Endothelial cell of umbilical vein (primary cell): ENCODE results near the gene PTPN5. TPM values are rescaled to one million over a fixed set of nuclear protein-coding genes. Genes with fewer than 3 reads are reported as not detected.

Source experiments
- BruUV-seq: library from RNA; stranded (reverse); fragments of 400-500 nt; replicated peaks from 2 replicates; lab custom pipeline; 2021; lab: Mats Ljungman, UMichigan
- CTCF ChIA-PET: fragments of 300-600, 350-600 bp; sonication (Branson Sonifier 250); formaldehyde crosslinking; loops from one replicate; lab custom pipeline; 2021; ENCODE audit warnings: antibody characterized with exemption, inconsistent platforms; lab: Charles Lee
- POLR2A ChIA-PET: fragments of 300-600, 350-600 bp; sonication (Branson Sonifier 250); formaldehyde crosslinking; loops from one replicate; lab custom pipeline; 2021; ENCODE audit warnings: antibody characterized with exemption, inconsistent platforms; lab: Charles Lee
- DNase-seq: peaks from one replicate; pipeline ENCODE4 v3.0.0-alpha.2; 2011; ENCODE audit warnings: low read depth, low spot score
- FAIRE-seq: peaks from 2 replicates; lab custom pipeline; 2011; peaks lifted over from hg19 to GRCh38; lab: Jason Lieb, UNC
- H2AFZ ChIP-seq: 2 replicates; pipeline ENCODE4 v1.6.0; 2012; ENCODE audit warnings: low read depth, low read length, control low read depth, inconsistent platforms
- H3K27ac ChIP-seq: 2 replicates; pipeline ENCODE4 v1.5.1; 2011; ENCODE audit warnings: low read depth, mild to moderate bottlenecking, control low read depth, low read length, moderate library complexity; ENCODE audit not compliant: insufficient read depth
- H3K27me3 ChIP-seq, 2 experiments: 2 replicates each; pipeline versions ENCODE4 v1.6.0 to v1.6.1; 2011; ENCODE audit warnings: low read length in 2 of 2, mixed read lengths in 1 of 2; ENCODE audit not compliant: control insufficient read depth in 2 of 2, insufficient read depth in 2 of 2
- H3K36me3 ChIP-seq, 2 experiments: 2 replicates in 1 of 2; 3 replicates in 1 of 2; pipeline ENCODE4 v1.5.1; 2011; ENCODE audit warnings: low read length in 2 of 2, mild to moderate bottlenecking in 1 of 2, moderate library complexity in 1 of 2; ENCODE audit not compliant: control insufficient read depth in 2 of 2, insufficient read depth in 2 of 2; ENCODE audit errors: extremely low read depth in 1 of 2
- H3K4me1 ChIP-seq: 3 replicates; pipeline ENCODE4 v1.5.1; 2011; ENCODE audit warnings: mild to moderate bottlenecking, low read length; ENCODE audit not compliant: control insufficient read depth, insufficient read depth; ENCODE audit errors: extremely low read depth
- H3K4me2 ChIP-seq: 2 replicates; pipeline ENCODE4 v1.6.1; 2011; ENCODE audit warnings: low read length, control low read depth, mixed read lengths; ENCODE audit not compliant: insufficient read depth
- H3K4me3 ChIP-seq, 3 experiments: fragments of 200-600 bp in 1 of 3; sonication (generic), shearing (Covaris generic) in 1 of 3; replicated peaks in 1 of 3; 2 replicates each; pipeline ENCODE4 v1.5.1; 2011 to 2016; ENCODE audit warnings: control low read depth in 3 of 3, low read length in 3 of 3, mild to moderate bottlenecking in 2 of 3, inconsistent platforms in 1 of 3, low read depth in 1 of 3, moderate library complexity in 1 of 3; ENCODE audit not compliant: insufficient read depth in 1 of 3
- H3K79me2 ChIP-seq: 2 replicates; pipeline ENCODE4 v1.6.0; 2012; ENCODE audit warnings: low read length, inconsistent platforms; ENCODE audit not compliant: control insufficient read depth, insufficient read depth
- H3K9ac ChIP-seq: replicated peaks from 2 replicates; pipeline ENCODE3; 2011; ENCODE audit warnings: low read length, control low read depth; ENCODE audit not compliant: insufficient read depth; ENCODE audit errors: extremely low read depth
- H3K9me1 ChIP-seq: replicated peaks from 3 replicates; pipeline ENCODE4 v1.6.0; 2011; ENCODE audit warnings: mild to moderate bottlenecking, low read length; ENCODE audit not compliant: control insufficient read depth, insufficient read depth; ENCODE audit errors: extremely low read depth
- H3K9me3 ChIP-seq: replicated peaks from 2 replicates; pipeline ENCODE4 v1.5.1; 2012; ENCODE audit warnings: low read length, inconsistent platforms; ENCODE audit not compliant: control insufficient read depth, insufficient read depth
- H4K20me1 ChIP-seq: replicated peaks from 2 replicates; pipeline ENCODE3; 2011; ENCODE audit warnings: mild to moderate bottlenecking, low read length; ENCODE audit not compliant: control insufficient read depth, insufficient read depth; ENCODE audit errors: extremely low read depth
- EZH2 ChIP-seq: IDR thresholded peaks from 2 replicates; pipeline ENCODE4 v1.6.1; 2012; ENCODE audit warnings: borderline replicate concordance, low read depth, mild to moderate bottlenecking, moderate library complexity, low read length, inconsistent platforms; ENCODE audit not compliant: severe bottlenecking
- FOS ChIP-seq: IDR thresholded peaks from 2 replicates; pipeline ENCODE4 v1.6.1; 2011; ENCODE audit warnings: mild to moderate bottlenecking, low read length, moderate library complexity, borderline replicate concordance; ENCODE audit not compliant: insufficient read depth
- JUN ChIP-seq: IDR thresholded peaks from 2 replicates; pipeline ENCODE4 v1.6.1; 2011; ENCODE audit warnings: borderline replicate concordance, low read depth; ENCODE audit not compliant: insufficient read length, insufficient read depth
- MAX ChIP-seq: IDR thresholded peaks from 2 replicates; pipeline ENCODE4 v1.6.1; 2011; ENCODE audit not compliant: insufficient read depth, insufficient read length
- MYC ChIP-seq: IDR thresholded peaks from one replicate; pipeline ENCODE4 v1.6.1; 2011; ENCODE audit warnings: mild to moderate bottlenecking, low read depth, low read length
- POLR2A ChIP-seq: IDR thresholded peaks from 2 replicates; pipeline ENCODE4 v1.6.1; 2012; ENCODE audit warnings: low read depth, mild to moderate bottlenecking, control low read depth, low read length
- POLR2AphosphoS5 ChIP-seq: IDR thresholded peaks from 2 replicates; pipeline ENCODE4 v1.6.1; 2012; ENCODE audit warnings: low read depth, mild to moderate bottlenecking, control low read depth, low read length, moderate library complexity; ENCODE audit not compliant: insufficient read depth
- dilution Hi-C: fragments of 300-500 bp; cut with MboI; formaldehyde crosslinking; loops from one replicate; pipeline ENCODE4 v1.15.0; 2019; ENCODE audit warnings: low sequenced_read_pairs; ENCODE audit not compliant: extremely low pct_ligation_motif_present
- intact Hi-C: fragments of 100-400 bp; cut with micrococcal nuclease; formaldehyde crosslinking; loops from one replicate; pipeline ENCODE4 v1.10.0; 2022
- polyA plus RNA-seq, 4 experiments: library from polyadenylated mRNA; depleted of rRNA in 3 of 4; stranded (reverse) in 3 of 4; unstranded in 1 of 4; fragments of >200 nt; gene quantifications; 2 replicates each; pipeline versions ENCODE4 v1.2.1 to v1.2.3, GENCODE V29; 2011 to 2012; ENCODE audit warnings: missing spikeins in 1 of 4
- total RNA-seq: library from RNA; stranded (reverse); gene quantifications from 2 replicates; pipeline ENCODE4 v1.2.3, GENCODE V29; 2021

PTPN5 gene
- total and polyA plus RNA-seq, 2 donors (not counting 3 experiments of a cell fraction or from before 2014, with no cell fraction given): not detected

GRCh38 chr11:18720808-18721560, 70.6 kb downstream of the PTPN5 start:
- H3K4me2 ChIP-seq: peak overlapping the region; percentile 60
- H3K9me3 ChIP-seq: no peaks in the 10 kb centered on the region
- TF ChIP-seq FOS: no peak
- TF ChIP-seq POLR2A: peak; percentile 34
- no peak for TF ChIP-seq POLR2AphosphoS5
- CTCF ChIA-PET: interaction anchor here (0.7 to 3.2 kb wide), 21 partner anchors 8 to 464 kb away, joined by 3 to 43 read pairs (median 8); partner anchors contain the start of gene TMEM86A
- H3K36me3 ChIP-seq: no peaks in the 10 kb centered on the region
- H3K4me3 ChIP-seq: peak overlapping the region; percentile 40 to 61 (median 60)
- no TSS peak for BruUV-seq
- dilution Hi-C loops (no loop called here), intact Hi-C loops (loop anchor here (1.0 to 5.0 kb wide), 4 partner anchors 23 to 325 kb away; partner anchors contain the start of gene TMEM86A)
- DNase-seq: peak; percentile 72
- peak; percentile 77 for FAIRE-seq
- no peaks in the 10 kb centered on the region for H3K79me2 ChIP-seq
- H3K27ac ChIP-seq: no peak overlapping the region
- no peaks in the 10 kb centered on the region for H3K9me1 ChIP-seq
- peaks cover 0 to 3% of the 10 kb centered on the region in 2 experiments for H3K27me3 ChIP-seq
- H3K4me1 ChIP-seq: peaks cover 7% of the 10 kb centered on the region
- peak overlapping the region; percentile 12 for H3K9ac ChIP-seq
- no peaks in the 10 kb centered on the region for H4K20me1 ChIP-seq
- H2AFZ ChIP-seq: peak overlapping the region; percentile 87
- POLR2A ChIA-PET: no interaction called here

- ChIA-PET CTCF (interaction anchor here (0.6 to 3.2 kb wide), 5 partner anchors 11 to 148 kb away, joined by 3 to 43 read pairs (median 3); no protein-coding TSS in a partner anchor), POLR2A (no interaction called here)
- Histone ChIP-seq H3K79me2 (no peaks in the 10 kb centered on the region), H3K4me3 (no peak overlapping the region), H3K4me1 (peaks cover 7% of the 10 kb centered on the region), H4K20me1 (no peaks in the 10 kb centered on the region), H3K4me2 (no peak overlapping the region), H3K9me1 (no peaks in the 10 kb centered on the region), H3K27me3 (peaks cover 0 to 3% of the 10 kb centered on the region in 2 experiments), H3K9ac (no peak overlapping the region), H3K27ac (no peak overlapping the region), H2AFZ (no peak overlapping the region), H3K36me3 (no peaks in the 10 kb centered on the region), H3K9me3 (no peaks in the 10 kb centered on the region)
- no TSS peak for BruUV-seq
- intact Hi-C loops (loop anchor here (5.0 kb wide), 1 partner anchor 82 kb away; no protein-coding TSS in a partner anchor), dilution Hi-C loops (no loop called here)
- TF ChIP-seq JUN (no peak), FOS (no peak), EZH2 (no peak), POLR2AphosphoS5 (no peak), MAX (no peak), MYC (no peak)
- FAIRE-seq: no peak
- no peak for DNase-seq
Measured at GRCh38 chr11:18720091-18720807, 71.3 kb downstream of the PTPN5 start.
